ENCODE results near the gene CTNNBIP1.

DNA sequence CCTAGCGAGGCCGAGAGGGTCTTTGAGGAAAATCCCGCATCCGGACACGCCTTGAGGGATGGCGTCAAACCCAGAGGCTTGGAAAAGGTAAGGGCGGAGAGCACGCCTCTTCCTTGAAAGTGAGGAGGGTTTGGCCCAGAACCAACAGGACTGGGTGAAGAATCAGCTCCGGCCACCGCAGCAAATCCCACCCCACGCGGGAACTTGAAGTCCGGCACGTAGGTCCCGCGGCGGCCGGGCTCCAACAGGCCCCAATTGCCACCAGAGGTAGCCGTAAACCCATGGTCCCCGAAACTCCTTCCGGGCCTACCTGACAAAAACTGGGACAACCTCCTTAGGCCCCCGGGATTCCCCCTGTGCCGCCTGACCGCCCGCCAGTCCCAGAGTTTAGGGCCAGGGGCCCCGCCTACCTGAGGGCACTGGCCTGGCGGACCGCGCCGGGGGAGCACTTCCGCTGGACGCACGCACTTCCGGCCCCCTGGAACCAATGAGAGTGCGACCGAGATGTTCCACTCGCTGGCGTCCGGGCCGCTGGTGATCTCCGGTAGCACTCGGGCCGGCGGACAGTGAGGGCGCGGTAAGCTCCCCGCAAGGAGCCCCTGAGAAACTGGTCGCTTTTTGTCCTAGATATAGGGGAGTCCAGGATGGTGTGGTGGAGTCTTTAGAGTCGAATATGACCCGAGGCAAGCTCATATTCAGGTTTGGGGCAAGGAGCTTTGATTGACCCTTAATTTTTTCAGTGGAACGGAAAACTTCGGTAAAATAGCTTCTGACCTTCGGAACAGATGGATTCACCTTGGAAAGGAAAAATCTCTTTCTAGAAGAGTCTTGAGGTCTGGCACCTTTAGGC is 33.1 kb upstream of the CTNNBIP1 start, which contains the start of the genes LZIC and NMNAT1:
- no peak for TF ChIP-seq CTCF (IDR thresholded peaks at IDR 0.05; ENCODE audit: low read length)
- TF ChIP-seq EZH2 (IDR thresholded peaks at IDR 0.05; ENCODE audit: borderline replicate concordance, low read length), result no peak
